Fibroblast of lung (primary cell): ENCODE measurements around the gene MAGEA2B.
"Not testable (repeated sequence)": the region's sequence is repeated elsewhere in the genome, so short reads cannot be mapped to it uniquely, and the experiment has no call there.

ENCODE experiments used
- EZH2 ChIP-seq: IDR thresholded peaks from 2 replicates; pipeline ENCODE4 v1.5.1; 2012; ENCODE audit warnings: low read length, control low read depth, mild to moderate bottlenecking; ENCODE audit errors: missing control alignments
- TF ChIP-seq, protein P1 (sequence below), 2 donors: IDR thresholded peaks in 1 of 2; conservative IDR thresholded peaks in 1 of 2; 1 replicate in 1 of 2; 2 replicates in 1 of 2; pipeline ENCODE4 v1.5.1; 2011 to 2012; ENCODE audit warnings: low read length in 2 of 2, control low read depth in 1 of 2, inconsistent platforms in 1 of 2, low read depth in 1 of 2, mild to moderate bottlenecking in 1 of 2

DNA sequence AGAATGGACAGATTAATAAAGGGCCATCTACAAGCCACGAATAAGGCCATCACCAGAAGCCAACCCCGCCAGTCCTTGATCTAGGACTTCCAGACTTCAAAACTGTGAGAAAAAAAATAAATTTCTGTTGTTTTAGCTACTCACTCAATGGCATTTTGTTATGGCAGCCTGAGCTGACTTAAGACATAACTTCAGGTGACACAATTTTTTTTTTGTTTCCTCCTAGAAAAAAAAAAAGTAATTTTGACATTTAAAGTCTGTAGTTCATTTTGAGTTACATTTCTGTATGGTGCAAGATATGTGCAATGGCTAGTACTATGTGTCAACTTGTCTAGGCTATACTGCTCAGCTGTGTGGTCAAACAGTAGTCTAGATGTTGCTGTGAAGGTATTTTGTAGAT, 44.5 kb downstream of the MAGEA2B start, which contains the start of gene CSAG3:
- not testable (repeated sequence) for TF ChIP-seq EZH2
- TF ChIP-seq, protein P1, sequence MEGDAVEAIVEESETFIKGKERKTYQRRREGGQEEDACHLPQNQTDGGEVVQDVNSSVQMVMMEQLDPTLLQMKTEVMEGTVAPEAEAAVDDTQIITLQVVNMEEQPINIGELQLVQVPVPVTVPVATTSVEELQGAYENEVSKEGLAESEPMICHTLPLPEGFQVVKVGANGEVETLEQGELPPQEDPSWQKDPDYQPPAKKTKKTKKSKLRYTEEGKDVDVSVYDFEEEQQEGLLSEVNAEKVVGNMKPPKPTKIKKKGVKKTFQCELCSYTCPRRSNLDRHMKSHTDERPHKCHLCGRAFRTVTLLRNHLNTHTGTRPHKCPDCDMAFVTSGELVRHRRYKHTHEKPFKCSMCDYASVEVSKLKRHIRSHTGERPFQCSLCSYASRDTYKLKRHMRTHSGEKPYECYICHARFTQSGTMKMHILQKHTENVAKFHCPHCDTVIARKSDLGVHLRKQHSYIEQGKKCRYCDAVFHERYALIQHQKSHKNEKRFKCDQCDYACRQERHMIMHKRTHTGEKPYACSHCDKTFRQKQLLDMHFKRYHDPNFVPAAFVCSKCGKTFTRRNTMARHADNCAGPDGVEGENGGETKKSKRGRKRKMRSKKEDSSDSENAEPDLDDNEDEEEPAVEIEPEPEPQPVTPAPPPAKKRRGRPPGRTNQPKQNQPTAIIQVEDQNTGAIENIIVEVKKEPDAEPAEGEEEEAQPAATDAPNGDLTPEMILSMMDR (conservative IDR thresholded peaks at IDR 0.05 in 1 of 2, IDR thresholded peaks at IDR 0.05 in 1 of 2; ENCODE audit: low read depth in 1 of 2, low read length in 2 of 2): not testable (repeated sequence)
